Raji (cell line): ENCODE results near the gene ZNF444.

ENCODE experiments used
- POLR2A ChIP-seq: IDR thresholded peaks from 2 replicates; pipeline ENCODE4 v1.6.1; 2011; ENCODE audit warnings: low read depth, low read length, control low read depth; ENCODE audit not compliant: insufficient read depth

Gene ZNF444

GRCh38 chr19:56130006-56130405 lies 11.1 kb upstream of the ZNF444 start:
- no peak for TF ChIP-seq POLR2A

DNA sequence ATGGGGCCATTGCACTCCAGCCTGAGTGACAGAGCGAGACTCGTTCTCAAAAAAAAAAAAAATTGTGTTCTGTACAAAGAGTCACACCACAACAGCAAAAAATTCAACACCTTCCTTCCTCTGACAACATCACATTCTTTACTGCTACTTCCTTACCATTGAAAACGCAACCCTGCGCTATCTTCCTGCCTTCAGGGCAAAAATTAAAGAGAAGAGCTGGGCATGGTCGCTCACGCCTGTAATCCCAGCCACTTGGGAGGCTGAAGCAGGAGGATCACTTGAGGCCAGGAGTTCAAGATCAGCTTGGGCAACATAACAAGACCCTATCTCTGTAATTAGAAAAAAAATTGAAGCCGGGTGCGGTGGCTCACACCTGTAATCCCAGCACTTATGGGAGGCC lies 9.4 kb upstream of the ZNF444 start:
- TF ChIP-seq POLR2A: no peak

DNA sequence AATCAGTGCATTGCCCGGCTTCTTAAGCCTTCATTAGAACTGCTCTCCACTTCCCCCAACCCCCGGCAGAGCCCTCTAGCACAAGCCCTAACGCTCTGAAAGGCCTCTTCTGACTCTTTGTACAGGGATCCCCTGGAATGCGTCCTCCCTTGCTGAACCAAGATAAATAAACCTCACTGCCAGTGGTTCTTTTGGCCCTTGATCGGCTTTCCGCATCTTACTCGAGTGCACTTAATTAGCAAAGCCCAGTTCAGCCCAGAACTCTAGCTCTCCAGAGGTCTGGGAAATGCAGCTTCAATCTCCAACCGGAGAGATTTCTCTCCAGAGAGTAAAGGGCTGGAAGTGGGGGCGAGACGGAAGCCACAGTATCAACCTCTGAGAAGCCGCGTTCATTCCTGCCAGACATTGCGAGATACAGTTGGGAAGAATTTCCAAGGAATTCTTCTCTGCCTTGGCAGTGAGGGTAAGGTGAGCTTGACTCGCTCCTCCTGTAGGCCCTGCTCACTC lies 8.7 kb upstream of the ZNF444 start:
- TF ChIP-seq POLR2A: no peak

DNA sequence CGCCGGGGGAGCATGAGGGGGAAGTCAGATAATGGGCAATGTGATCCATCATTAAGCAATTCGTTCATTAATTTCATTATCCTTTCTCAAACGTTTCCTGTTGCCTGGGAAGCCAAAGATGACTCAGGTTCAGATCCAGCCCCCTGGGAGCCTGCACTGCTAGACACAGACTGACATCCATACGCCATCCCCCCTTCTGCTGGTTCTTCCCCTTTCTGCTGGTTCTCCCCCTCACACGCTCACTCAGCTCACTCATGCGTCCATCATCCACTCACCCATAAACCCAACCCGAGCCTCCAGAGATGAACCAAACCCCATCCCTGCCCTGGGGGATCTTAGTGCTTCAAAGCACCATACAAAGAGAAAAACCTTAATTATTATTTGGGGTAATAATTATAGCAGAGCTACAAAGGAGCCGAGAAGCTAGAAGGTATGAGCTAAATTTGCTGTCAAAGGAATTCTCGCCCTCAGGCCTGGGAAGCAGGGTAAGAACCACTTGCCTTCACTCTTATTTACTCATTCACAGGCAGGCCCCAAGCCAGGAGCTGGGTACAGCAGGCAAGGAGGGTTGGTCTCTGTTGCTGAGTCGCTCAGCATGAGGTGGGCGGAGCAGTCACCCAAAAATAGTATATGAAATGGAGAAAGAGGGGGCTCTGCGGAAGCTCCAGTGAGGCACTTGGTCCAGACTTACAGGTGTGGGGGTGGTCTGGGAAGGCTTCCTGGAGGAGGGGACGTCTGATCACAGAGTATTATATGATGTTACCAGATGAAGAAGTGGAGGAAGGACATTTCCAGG lies 7.0 kb upstream of the ZNF444 start:
- TF ChIP-seq POLR2A: no peak

GRCh38 chr19:56134654-56134921 lies 6.5 kb upstream of the ZNF444 start:
- TF ChIP-seq POLR2A: no peak

DNA sequence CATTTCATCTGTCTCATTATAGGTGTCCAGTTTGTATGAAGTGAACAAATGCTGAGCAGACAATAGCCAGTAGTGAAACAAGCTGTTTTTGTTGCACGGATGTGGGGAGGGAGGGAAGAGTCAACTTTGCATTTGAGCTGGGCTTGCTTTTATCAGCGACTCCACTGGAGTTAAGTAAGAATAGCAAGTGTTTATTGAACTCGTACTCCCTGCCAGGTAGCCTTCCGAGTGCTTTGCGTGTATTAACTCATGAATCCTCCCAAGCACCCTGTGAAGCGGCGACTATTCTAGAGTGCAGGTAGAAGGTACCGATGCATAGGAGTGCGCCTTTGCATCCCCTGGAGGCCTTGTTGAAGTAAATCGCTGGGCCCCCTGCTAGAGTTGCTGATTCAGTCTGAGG lies 4.7 kb upstream of the ZNF444 start:
- TF ChIP-seq POLR2A: no peak

DNA sequence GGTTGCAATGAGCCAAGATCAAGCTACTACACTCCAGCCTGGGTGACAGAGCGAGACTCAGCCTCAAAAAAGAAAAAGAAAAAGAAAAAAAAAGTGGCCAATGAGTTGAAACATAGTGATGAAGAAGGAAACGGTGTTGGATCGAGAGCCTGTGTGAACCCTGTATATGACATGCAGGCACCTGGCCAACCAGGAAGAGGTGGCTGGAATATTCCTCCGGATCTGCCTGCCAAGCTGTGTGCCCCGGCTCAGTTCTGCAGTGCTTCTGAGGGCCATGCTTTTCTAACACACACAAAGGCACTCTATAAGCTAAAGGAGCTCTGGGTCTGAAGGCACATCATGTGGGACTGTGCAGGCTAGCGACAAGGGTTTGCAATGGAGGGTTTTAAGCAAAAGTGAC lies 3.7 kb upstream of the ZNF444 start:
- no peak for TF ChIP-seq POLR2A

DNA sequence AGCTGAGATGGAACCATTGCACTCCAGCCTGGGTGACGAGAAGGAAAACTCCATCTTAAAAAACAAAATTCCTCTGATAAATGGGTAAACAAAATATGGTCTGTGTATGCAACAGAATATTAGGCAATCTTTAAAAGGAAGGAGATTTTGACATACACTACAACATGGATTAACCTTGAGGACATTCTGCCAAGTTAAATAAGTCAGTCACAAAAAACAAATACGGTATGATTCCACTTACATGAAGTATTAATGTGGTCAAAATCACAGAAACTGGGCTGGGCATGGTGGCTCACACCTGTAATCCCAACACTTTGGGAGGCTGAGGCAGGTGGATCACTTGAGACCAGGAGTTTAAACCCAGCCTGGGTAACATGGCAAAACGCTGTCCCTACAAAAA lies 3.0 kb upstream of the ZNF444 start:
- TF ChIP-seq POLR2A: no peak

- no peak for TF ChIP-seq POLR2A
Measured at GRCh38 chr19:56139847-56140582, 1.1 kb upstream of the ZNF444 start.

DNA sequence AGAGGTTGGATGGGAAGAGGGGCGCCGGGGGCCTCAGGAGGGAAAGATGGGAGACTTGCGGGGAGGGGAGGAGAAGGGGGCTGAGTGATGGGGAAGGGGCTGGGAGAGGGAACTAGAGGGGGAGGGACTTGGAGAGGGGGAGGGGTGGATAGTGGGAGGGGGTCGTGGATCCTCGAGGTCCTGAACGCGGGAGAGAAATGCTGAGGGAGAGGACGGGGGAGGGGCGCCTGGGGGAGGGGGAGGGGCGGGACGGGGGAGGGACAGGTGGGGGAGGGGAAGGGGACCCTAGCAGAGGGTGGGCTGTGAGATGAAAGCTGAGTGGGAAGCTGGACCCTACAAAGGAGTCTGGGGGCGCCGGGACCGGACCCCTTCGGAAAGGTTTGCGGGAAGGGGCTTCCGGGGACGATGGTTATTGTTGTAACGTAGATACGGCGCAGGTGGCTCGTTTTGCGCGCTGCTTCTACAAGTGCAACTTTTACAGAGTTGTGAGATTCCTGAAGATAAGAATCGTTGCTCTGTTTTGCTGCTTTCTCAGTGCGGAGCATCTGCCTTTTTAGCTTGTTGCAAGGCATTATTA lies 418 bp downstream of the ZNF444 start:
- no peak for TF ChIP-seq POLR2A

GRCh38 chr19:56142087-56142787 lies 1.1 kb downstream of the ZNF444 start:
- no peak for TF ChIP-seq POLR2A

GRCh38 chr19:56142897-56143434 lies 1.9 kb downstream of the ZNF444 start:
- no peak for TF ChIP-seq POLR2A

GRCh38 chr19:56144376-56144775 lies 3.3 kb downstream of the ZNF444 start:
- TF ChIP-seq POLR2A: no peak

DNA sequence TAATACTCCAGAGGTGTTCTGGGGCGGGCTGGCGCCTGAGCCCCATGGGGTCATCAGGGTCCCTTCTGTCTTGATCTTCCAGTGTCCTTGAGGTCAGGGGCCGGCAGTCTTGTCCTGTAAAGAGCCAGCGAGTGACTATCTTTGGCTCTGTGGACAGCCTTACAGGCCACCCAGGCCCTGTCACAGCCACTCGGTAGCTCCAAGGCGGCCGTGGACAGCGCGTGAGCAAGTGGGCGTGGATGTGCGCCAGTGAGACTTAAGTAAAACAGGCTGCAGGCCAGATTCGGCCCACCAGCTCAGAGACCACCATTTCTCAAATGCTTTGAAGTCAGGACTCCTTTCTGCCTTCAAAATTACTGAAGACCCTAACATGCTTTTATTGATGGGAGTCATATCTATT lies 3.7 kb downstream of the ZNF444 start:
- TF ChIP-seq POLR2A: no peak

DNA sequence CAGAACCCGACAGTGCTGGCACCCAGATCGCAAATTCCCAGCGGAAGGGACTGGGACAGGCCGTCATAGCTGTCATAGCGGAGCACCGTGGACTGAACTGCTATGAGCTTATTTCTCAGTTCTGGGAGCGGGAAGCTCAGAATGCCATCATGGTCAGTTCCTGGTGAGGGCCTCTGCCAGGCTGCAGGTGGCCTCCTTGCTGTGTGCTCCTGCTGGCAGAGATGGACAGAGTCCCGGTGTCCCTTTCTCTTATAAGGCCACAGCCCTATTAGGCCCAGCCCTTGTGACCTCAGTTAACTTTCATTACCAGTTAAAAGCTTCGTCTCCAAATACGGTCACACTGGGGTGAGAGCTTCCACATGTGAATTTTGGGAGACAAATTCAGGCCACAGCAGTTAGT lies 4.6 kb downstream of the ZNF444 start:
- TF ChIP-seq POLR2A: no peak
